CD4-positive, alpha-beta T cell treated with Interferon alpha-2 for 1 hour (primary cell): ENCODE results near the gene KHK.

Experiments used
- DNase-seq, 2 donors: peaks; one replicate each; pipeline ENCODE4 v3.0.0-alpha.2; 2020 to 2022

KHK gene

DNA sequence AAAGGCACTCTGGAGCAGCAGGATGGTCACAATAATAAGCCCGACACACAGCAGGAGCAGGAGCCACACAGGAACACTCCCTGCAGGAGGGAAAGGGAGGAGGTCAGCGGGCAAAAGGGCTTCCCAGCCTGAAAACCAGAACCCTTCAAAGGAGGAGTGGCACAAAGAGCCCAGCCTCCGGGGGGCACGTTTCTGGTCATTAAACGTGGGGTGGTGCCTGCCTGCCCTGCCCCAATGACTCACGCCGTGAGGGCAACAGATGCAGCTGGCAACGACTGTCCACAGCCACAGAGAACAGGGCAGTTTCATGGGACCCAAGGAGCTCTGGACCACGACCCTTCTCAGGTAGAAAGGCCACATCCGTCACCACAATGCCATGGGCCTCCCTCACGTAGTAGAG, 44.9 kb downstream of the KHK start:
- DNase-seq = no peak

DNA sequence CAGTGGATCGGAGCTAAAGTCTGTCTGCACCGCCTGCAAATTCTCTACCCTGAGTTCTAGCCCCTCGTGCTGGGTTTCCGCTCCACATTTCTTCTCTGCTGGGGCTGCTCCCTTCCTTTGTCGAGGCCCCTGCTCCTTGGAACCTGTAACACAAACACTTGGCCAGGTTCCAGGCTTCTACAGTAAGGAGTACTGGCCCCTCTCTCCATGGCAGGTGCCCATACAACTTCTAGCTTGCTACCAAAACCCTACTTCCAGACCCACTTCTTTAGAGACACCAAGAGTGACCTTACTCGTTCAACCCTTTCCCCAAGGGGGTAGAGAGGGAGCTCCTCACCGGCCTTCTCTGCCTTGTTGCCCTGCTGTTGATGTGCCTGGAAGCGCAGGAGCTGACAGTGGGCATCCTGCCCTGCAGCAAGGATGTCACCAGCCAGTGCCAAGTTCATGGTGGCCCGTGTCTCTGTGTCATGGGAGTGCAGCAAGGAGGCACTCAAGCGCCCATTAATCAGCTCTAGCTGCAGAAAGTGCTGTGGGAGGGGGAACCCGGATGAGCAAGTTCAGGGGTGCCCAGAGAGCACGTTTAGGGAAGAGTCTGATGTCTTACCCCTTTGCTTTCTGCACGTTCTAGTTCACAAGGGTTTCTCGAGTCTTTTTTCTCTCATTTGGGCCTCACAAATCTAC, 46.8 kb downstream of the KHK start:
- DNase-seq = peak in 1 of 2 donors; percentile 16

DNA sequence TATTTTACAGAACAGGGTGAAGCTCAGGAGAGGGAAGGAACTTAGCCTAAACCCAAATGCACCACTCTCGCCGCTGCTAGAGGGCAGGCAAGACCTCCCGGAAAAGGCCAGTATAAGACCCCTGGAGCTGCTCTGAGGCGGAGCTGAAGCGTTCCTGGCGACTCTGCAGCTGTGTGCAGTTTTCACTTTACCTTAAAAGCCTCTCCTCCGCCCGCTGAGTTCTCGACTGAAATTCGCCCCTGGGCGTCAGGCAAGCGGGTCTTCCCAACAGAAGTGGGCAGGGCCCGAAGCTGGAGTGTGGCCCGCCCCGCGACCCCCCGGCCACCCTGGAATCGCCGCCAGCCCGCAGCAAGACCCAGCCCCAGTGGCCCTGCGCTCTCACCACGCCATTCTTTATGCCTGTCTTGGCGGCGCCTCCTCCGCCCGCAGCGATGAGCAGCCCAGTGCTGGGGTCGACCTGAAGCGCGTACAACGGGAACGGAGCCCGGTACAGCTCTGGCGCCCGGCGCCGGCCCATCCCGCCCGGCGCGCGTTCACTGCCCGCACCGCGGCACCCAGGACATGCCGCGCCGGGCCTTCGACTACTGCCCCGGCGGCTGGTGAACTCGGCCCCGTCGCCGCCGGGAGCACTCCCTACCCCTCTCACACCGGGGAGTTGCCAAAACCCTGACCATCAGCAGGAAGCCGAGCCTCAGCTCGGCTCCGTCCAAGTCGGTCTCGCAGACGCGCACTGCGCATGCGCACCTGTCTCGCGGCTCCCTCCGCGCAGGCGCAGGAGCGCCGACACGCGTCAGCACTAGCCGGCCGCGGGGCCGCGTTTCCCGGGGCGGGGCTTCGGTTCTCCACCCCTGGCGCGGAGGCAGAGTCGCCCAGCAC, 47.6 kb downstream of the KHK start, which contains the start of gene PREB:
Gene PREB, minus strand, starts transcription at position 732 of the 876 bp plus-strand sequence. Its CDS starts 215 bp downstream, at position 517.
- DNase-seq = peak; percentile 97 to 98

DNA sequence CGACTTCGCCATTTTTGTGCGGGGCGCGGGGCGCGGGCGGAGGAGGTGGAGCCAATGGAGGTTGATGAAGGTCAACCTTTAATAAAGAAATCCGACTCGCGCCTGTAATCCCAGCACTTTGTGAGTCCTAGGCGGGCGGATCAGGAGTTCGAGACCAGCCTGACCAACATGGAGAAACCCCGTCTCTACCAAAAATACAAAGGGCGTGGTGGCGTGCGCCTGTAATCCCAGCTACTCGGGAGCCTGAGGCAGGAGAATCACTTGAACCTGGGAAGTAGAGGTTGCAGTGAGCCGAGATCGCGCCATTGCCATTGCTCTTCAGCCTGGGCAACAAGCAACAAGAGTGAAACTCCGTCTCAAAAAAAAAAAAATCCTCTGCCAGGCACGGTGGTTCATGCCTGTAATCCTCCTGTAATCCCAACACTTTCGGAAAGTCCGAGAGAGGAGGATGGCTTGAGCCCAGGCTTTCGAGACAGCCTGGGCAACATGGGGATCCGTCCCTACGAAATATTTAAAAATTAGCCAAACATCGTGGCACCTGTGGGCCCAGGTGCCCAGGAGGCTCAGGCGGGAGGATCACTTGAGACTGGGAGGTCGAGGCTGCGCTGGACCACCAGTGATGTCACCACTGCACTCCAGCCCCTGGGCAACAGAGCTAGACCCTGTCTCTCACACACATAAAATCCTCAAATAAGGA, 48.4 kb downstream of the KHK start:
- DNase-seq = no peak

DNA sequence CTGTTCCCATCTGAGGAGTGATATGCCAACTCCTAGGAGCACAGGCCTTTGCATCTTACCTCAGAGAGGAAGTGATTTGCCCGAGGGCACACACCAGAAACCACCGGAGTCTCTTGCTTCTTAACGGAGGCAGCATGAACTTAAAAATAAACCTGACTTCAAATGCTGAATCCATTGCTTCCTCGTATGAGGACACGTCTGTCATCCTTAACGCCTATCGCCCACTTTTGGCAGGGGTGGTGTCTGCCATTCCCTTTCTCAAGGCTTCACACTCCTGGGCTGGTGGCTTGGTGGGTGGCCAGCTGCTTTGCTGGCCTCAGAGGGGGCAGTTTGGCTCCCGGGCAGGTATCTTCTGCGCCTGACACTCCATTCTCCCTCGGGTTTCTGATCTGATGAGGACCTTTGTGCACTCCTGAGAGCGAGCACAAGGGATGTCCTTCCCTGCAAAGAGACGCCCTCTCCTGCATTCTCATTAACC, 48.9 kb downstream of the KHK start:
- DNase-seq = no peak

DNA sequence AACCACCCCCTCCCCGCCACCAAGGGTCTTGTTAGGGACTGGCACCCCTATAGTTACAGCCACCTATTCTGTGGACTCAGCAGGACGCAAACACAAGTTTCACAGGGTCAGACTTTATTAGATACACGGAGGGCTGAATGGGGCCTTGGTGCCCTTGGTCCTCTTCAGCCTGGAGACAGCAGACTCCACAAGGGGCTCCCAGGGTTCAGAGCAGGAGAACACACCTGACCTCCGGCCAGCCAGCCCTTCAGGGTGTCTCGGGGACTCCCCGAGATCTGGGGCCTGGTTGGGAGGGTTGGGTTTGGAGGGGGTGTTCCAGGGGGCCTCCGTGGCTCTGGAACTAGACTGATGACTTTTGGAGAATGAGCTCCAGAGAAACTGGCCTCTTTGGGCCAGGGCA, 50.2 kb downstream of the KHK start:
- no peak for DNase-seq

DNA sequence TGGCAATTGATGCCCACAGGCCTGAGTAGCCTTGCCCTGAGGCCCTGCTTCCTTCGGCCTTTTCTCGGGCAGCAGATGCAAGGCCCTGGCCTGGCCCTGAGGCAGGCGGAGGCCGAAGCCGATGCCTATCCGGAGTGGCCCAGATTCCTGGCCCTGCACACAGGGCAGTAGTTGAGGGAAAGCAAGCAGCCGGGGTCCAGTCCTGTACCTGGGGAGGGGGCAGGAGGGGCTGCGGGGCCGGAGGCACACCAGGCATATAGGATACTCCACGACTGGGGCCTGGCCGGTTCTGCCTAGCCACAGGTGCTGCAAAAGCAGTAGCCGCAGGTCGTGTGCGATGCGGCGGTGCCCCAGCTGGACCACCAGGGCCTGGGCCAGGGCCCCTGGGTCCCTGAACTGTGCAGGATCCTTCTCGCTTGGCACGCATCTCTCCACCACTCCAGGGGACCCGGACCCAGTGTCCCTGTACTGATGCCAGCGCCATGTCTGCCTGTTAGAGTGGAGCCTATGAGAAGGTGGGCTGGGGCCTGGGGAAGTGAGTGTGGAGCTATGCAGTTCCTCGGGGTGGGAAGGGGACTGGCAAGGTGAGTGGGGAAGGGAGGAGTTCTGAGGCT, 50.9 kb downstream of the KHK start:
- no peak for DNase-seq

DNA sequence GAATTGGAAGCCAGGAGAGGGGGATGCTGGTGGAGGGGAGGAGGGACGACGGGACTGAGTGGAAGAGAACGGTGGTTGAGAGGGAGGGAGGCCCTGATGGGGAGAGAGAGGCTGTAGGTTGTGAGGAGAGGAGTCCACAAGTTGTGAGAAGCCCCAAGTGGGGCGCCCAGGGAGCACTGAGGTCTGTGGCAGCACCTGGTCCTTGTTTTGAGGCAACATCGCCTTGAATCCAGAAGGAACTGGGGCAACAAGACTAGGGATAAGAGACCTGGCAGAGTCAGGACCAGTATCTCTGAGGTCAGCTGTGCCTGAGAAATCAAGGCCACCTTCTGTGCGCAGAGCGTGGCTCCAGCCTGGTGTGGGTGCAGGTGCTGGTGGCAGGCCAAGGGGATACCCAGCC, 51.5 kb downstream of the KHK start:
- DNase-seq = no peak

DNA sequence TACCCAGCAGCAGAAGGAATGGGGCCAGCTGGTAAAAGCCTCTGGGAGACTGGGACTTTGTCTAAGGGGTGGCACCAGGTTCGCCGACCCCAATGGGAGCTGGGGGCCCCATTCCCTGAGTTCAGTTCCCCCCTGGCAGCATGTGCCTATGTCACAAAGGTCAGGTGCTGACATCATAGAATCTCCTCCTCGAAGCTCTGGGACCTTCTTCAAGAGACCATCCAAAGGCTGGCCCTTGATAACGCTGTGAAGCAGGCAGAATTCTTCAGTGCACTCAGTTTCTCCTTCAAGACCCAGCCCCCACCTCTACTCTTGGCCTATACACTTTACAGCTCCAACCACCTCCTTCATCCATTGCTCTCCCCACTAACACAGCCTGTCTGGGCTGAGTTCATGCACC, 52.7 kb downstream of the KHK start, which contains the start of gene PRR30:
Gene PRR30, minus strand, starts transcription at position 101 of the 400 bp plus-strand sequence. CDS start 1,081 bp downstream, outside the sequence.
- no peak for DNase-seq

DNA sequence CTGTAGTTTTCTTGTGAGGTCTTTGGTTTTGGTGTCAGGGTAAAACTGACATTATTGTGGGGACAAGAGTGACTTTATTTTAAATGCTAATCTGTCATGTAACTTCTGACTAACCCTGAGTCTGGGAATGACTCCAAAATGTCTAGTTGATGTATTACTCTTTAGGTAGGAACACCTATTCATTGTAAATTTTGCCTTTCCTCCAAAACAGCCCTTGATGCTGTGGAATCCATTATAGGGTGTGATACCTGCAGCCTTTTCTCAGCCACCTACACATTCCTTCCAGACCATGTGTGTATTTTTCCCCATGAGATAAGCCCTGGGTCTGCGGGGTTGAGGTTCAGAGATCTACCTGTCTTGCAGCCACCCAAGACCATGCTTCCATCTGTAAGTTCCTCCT, 56.7 kb downstream of the KHK start:
- DNase-seq = no peak

DNA sequence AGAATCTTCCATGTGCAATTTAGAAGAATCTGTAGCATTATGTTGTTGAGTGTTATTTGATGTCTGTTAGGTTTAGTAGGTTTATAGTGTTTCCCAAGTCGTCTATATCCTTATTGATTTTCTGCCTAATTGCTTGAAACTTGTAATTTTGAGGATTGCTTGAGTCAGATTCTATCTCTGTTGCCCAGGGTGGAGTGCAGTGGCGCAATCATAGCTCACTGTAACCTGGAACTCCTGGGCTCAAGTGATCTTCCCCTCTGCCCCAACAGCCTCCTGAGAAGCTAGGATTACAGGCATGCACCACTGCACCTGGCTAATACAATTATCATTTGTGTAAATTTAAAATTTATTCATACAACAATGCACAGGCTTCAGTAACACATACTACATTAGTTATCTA, 59.1 kb downstream of the KHK start:
- DNase-seq = no peak

DNA sequence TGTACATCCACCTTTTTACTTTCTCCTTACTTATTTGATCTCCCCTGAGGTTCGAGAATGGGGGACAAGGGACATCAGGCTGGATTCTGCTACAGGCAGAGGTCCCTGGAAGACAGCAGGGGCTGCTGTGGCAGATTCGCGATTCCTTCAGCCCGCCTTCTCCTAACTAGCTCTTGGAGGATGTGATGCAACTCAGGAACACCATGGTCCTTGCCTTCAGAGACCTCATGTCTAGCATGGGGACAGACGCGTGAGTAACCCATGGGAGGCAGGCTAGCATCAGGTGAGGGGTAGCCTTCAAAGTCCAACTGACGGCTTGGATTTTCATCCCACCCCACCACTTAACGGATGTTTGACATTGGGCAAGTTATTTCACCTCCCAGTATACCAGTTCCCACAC, 61.4 kb downstream of the KHK start:
- no peak for DNase-seq

DNA sequence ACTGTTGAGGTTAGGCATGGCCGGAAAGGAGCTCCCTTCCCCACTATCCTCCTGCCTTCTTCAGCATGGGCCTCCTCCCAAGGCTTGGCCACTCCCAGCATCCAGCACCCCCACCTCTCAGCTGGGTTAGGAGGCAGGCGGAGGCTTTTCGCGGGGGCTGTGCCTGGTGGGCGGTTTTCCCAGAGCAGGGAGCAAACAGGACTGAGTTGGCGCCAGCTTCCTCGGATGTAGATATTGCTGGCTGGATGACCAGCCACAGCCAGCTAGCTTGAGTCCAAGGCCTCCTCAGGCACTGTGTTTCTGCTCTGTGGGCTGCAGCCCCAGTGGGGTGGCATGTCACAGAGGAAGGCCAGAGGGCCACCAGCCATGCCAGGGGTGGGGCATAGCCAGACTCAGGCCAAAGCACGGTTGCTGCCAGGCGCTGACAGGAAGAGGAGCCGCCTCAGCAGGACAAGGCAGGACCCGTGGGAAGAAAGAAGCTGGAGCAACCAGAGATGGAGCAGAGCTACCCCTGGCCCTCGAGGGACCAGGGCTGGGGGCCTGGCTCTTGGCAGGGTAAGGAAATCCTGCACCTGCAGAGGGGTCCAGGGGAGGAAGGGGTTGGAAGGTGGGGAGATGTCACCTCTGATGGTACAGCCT, 62.3 kb downstream of the KHK start, which contains the start of gene TCF23:
Gene TCF23, plus strand, starts transcription at position 204 of the 639 bp plus-strand sequence. Its CDS starts 130 bp downstream, at position 334.
- no peak for DNase-seq

DNA sequence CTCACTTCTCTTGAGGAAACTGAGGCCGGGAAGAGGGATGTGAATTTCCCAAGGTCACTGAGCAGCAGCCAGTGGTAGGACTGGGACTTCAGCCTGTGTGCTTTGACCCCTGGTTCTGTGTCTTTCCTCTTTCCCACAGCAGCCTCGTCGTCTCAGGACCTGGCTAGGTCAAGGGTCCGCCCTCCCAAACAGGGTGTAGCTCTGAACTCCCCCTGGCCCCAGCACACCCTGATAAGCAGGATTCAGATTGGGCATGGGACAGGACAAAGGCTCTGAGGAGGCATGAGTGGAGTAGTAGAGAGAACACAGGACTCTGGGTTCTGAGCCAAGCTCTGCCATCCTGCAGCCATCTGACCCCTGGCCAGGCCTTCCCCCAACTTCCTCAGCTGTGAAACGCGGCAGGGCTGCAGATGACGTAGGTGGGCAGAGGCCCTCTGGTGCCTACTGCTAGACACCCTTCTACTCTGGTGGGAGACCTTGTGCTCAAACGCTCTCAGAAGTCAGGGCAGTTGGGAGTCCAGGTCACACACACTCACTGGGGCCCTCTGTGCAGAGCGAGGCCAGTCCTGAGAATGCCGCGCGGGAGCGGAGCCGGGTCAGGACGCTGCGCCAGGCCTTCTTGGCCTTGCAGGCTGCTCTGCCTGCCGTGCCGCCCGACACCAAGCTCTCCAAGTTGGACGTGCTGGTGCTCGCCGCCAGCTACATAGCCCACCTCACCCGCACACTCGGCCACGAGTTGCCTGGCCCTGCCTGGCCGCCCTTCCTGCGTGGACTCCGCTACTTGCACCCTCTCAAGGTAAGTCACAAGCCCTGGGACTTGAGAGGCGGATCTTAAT, 63.2 kb downstream of the KHK start:
- no peak for DNase-seq
